Epithelial cell of proximal tubule (primary cell): ENCODE results near the gene LYZ. TPM values are rescaled to one million over a fixed set of nuclear protein-coding genes. Genes with fewer than 3 reads are reported as not detected.

Source experiments
- DNase-seq: peaks from one replicate; pipeline ENCODE4 v3.0.0-alpha.2; 2011; ENCODE audit warnings: low read depth
- H3K4me3 ChIP-seq: 2 replicates; pipeline ENCODE4 v1.5.1; 2011; ENCODE audit warnings: low read depth, mild to moderate bottlenecking, low read length
- total RNA-seq: library from RNA; depleted of rRNA; stranded (reverse); fragments of >200 nt; gene quantifications from 2 replicates; pipeline ENCODE4 v1.2.3, GENCODE V29; 2015
- TF ChIP-seq, protein P1 (sequence below): conservative IDR thresholded peaks from 2 replicates; pipeline ENCODE4 v1.5.1; 2012; ENCODE audit warnings: low read depth, mild to moderate bottlenecking, low read length

LYZ gene
- total RNA-seq, 1 donor from 2014 or later, result not detected

DNA sequence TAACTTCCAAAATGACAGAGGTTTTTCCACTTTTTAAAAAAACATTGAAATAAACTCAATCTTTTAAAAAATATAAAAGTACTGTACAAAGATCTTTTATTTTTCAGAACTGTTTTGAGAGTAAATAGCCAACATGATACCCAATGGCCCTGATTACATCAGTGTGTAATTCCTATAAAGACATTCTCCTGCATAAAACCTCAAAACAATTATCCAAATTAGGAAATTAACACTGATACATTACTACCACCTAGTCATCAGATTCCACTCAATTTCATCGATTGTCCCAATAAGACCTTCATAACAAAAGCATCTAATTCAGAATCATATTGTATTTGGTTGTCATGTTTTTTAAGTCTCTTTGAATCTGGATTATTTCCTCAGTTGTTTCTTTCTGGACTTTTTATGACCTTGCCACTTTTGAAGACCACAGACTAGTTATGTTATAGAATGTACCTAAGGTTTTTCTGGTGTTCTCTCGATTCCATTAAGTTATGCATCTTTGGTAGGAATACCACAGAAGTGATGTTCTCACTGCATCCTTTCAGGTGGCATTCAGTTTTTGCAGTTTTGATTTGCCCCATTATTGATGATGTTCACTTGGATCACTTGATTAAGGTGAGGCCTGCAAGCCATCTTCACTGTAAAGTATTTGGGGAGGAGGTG, 7.3 kb downstream of the LYZ start:
- TF ChIP-seq, protein P1, sequence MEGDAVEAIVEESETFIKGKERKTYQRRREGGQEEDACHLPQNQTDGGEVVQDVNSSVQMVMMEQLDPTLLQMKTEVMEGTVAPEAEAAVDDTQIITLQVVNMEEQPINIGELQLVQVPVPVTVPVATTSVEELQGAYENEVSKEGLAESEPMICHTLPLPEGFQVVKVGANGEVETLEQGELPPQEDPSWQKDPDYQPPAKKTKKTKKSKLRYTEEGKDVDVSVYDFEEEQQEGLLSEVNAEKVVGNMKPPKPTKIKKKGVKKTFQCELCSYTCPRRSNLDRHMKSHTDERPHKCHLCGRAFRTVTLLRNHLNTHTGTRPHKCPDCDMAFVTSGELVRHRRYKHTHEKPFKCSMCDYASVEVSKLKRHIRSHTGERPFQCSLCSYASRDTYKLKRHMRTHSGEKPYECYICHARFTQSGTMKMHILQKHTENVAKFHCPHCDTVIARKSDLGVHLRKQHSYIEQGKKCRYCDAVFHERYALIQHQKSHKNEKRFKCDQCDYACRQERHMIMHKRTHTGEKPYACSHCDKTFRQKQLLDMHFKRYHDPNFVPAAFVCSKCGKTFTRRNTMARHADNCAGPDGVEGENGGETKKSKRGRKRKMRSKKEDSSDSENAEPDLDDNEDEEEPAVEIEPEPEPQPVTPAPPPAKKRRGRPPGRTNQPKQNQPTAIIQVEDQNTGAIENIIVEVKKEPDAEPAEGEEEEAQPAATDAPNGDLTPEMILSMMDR, result no peak
- no peak overlapping the region for H3K4me3 ChIP-seq
- DNase-seq, result no peak

DNA sequence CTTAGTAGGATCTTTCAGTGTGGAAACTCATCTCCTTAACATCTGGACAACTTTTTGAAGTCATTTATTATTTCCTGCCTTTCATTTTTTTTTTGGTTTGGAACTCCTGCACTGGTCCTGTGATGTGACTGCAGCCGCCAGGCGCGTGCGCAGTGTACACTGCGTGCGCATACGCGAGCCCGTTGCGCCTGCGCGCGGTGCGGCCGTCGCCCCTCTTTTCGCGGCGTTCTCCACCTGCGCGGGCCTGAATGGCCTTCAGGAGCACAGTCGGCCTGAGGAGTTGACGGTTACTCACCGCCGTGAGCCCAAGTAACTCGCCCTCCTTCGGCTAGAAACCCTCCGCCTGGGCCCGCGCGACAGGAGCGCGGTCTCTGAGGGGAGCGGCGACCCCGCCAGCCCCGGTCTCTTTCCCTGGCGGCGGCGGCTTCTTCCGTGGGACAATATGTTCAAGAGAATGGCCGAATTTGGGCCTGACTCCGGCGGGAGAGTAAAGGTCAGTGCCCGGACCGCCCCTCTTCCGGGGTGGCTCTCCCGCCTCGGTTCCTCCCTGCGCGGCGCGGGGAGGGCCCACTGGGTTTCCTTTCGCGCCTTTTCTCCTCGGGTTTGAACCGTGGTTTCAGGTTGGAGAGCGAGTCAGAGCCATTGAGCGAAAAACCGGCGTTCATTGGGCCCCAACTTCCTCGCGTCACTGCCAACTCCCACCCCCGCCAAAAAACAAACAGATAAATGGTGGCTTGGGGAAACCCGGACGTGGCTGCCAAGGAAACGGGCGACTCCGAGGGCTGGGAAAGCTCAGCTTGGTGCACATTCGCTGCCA, 11.6 kb downstream of the LYZ start, which contains the start of gene YEATS4:
Gene YEATS4 (plus strand): TSS at position 213 of the 817 bp plus-strand sequence. CDS start 230 bp downstream, at position 443.
- H3K4me3 ChIP-seq, result peak within 1 kb of the TSS; percentile 77
- peak; percentile 54 for DNase-seq
- TF ChIP-seq, protein P1, result no peak

DNA sequence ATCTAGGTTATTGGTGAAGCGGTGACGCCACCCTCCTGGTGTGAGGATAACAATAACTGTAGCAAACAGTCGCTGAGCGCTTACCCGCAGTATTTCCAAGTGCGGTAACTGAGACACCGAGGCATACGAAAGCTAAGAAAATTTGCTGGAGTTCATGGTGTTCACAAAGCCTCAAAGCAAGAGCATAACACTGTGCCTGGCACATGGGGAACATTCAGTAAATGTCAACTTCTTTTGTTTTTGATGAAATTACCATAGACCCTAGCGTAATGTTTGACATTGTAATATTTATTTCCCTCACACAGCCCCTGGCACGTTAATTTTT, 12.1 kb downstream of the LYZ start:
- peak overlapping the region; percentile 77 for H3K4me3 ChIP-seq
- TF ChIP-seq, protein P1, result no peak
- no peak for DNase-seq

DNA sequence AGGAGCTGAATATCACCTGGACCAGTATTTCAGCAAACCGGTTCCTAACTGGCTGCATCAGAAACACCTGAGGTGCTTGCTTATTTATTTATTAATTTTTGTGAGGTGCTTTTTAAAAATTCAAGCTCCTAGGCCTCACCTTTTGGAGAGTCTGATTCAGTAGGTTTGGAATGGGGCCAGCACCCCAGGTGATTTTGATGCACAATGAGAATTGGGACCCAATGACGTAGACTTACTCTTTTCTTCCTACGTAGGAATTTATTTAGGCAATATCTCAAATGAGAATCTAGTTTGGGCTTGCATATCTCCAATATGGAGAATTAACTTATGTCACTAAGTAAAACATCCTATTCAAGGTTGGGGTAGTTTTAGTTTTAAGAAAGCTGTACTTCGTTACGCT, 18.6 kb downstream of the LYZ start:
- TF ChIP-seq, protein P1, result no peak
- DNase-seq, result no peak
- no peak overlapping the region for H3K4me3 ChIP-seq

DNA sequence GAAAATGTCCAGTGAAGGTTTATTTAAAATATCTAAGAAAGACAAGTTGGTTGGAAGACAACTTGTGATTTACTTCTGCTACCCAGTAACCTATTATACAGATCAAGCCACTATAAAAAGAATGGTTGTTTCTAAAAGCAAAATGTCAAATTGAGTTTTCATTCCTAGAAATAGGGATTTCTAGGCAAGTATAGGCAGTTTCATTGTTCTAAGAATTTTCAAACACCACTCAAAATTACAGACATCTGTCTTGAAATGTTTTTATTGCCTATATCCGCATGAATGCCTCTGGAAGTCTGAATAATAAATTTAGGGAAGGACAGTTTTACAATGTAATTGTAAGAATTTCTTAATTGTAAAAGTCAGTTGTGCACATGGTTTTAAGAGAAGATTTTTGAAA, 20.0 kb downstream of the LYZ start:
- no peak for DNase-seq
- TF ChIP-seq, protein P1, result no peak
- H3K4me3 ChIP-seq, result no peak overlapping the region

DNA sequence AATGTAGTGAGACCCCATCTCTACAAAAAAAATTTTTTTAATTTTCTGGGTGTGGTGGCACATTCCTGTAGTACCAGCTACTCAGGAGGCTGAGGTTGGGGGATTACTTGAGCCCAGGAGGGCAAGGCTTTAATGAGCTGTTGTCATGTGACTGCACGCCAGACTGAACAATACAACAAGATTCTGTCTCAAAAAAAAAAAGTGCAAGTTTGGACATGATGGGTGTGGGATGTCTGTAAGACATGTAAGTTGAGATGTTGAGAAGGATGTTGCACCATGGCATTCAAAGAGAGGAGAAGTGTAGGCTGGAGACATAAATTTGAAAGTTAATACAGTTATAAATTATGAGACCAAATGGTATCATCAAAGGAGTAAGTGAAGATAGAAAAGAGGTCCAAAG, 34.9 kb downstream of the LYZ start:
- no peak for DNase-seq
- TF ChIP-seq, protein P1, result no peak
- no peak overlapping the region for H3K4me3 ChIP-seq
